Measurements from ENCODE around the gene NUAK2.
A peak's percentile ranks its signal among the peaks of the same experiment; 100 is the strongest.

GRCh38 chr1:205321162-205321958 lies at the start of gene NUAK2:
- TF ChIP-seq LEF1 (IDR thresholded peaks at IDR 0.05; ENCODE audit: borderline replicate concordance) (no peak), SP1 (IDR thresholded peaks at IDR 0.05) (no peak), HDGF (IDR thresholded peaks at IDR 0.05; ENCODE audit: borderline replicate concordance) (no peak), BHLHE40 (IDR thresholded peaks at IDR 0.05; ENCODE audit: borderline replicate concordance) (no peak), FOXM1 (IDR thresholded peaks at IDR 0.05; ENCODE audit: borderline replicate concordance) (no peak), FOXK2 (IDR thresholded peaks at IDR 0.05) (no peak), L3MBTL2 (conservative IDR thresholded peaks at IDR 0.05) (peak; percentile 96), NFRKB (IDR thresholded peaks at IDR 0.05) (no peak)

All from HEK293T (cell line).